ENCODE results near the gene SCART1.
"Not testable (repeated sequence)": the region's sequence is repeated elsewhere in the genome, so short reads cannot be mapped to it uniquely, and the experiment has no call there.

The SCART1 gene

DNA sequence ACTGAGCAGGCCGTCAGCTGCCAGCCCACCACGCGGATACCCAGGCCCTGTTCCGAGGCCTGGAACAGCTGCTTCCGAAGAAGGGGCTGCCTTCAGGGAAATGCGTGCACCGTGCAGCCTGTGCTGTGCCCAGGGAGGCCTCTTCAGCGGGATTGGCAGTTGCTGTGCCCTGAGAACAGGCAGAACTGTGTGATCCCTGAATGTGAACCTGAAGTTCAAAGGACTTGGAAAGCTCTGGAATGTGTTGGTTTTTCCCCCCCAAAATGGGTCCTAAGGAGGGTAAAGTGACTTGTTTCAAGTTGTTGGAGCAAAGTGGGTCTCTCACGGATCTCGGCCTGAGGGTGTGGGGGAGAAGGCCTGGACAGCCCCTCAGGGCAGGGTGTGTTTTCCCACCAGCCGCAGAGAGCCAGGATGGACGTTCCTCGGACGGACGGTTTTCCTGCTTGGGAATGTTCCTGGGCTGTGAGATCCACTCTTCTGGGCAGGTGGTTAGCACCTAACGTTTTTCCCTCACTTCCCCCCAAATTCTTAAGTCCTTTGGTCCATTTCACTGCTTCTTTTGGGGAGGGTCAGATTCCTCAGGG, 31.4 kb upstream of the SCART1 start:
- peaks cover 5% of the 10 kb centered on the region for H3K36me3 Mint-ChIP-seq
- H3K9me3 Mint-ChIP-seq = no peaks in the 10 kb centered on the region
- ATAC-seq (ENCODE audit: low read depth) (no peak), DNase-seq (ENCODE audit: low spot score in 2 of 2) (no peak)
- peaks cover 9% of the 10 kb centered on the region for H3K4me1 Mint-ChIP-seq
- no peaks in the 10 kb centered on the region for H3K27me3 Mint-ChIP-seq
- H3K27ac Mint-ChIP-seq = no peak overlapping the region
- H3K4me3 Mint-ChIP-seq = peak overlapping the region; percentile 64

DNA sequence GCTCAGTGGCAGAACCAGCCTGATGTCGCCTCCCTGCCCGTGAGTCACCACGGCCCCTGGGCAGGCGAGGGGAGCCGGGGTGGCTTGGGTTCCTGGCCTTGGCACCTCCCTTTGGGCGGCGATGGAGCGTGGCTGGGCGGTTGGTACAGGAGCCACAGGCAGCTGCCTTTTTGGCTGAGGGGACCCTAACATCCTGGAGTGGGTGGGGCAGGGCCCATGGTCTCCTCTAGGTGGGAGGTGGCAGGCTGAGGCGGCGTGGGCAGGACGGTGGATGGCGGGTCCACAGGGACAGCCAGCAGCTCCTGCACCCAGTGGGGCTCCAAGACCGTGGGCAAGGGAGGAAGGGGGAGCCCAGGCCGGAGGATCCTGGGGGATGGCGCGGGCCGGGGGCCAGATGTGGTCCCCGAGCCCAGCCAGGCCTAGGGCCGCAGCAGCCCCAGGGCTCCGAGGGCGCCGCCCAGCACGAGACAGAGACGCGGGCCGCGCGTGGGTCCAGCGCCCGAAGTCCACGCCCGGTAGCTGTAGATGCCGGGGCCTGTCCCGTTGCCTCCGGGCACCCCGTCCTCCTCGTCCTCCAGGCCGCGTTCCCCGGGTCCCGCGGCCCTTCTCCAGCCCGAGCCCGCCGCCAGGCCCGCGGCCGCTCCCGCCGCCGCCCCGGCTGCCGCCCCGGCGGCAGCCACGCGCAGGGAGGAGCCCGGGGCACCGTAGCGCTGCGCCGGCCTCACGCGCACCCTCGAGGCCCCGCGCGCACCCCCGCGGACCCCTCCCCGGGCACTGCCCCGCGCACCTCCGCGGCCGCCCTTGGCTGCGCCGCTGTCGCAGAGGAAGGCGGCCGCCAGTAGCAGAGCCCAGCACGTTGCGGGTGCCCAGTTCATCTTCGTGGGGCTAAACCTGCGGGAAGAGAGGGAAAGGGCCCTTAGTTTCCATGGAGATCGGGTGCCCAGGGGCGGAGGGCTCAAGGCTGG, 30.7 kb upstream of the SCART1 start:
- no peaks in the 10 kb centered on the region for H3K27me3 Mint-ChIP-seq

DNA sequence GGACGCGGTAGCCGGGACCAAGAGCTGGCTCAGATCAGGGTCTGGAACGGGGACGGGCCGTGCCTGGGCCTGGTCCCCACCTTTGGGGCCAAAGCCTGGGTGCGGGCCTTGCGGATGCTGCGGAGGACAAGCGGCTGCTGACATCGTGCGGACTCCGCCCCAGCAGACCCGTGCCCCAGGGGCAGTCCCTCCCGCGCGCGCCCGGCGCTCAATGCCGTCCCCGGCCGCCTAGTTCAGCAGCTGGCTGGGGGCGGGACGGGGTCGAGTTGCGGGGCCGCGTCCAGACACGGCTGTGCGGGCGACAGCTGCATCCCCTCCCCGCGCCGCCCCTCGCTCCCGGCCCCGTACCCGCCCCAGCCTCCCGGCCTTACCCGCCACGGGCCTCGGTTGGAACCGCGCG, 29.6 kb upstream of the SCART1 start:
- H3K9me3 Mint-ChIP-seq; H3K36me3 Mint-ChIP-seq; H3K27ac Mint-ChIP-seq; H3K4me1 Mint-ChIP-seq; DNase-seq (ENCODE audit: low spot score in 2 of 2); H3K4me3 Mint-ChIP-seq; H3K27me3 Mint-ChIP-seq: not testable (repeated sequence)
- ATAC-seq (ENCODE audit: low read depth) = peak; percentile 48

More for the DNA sequence above, 30.7 kb upstream of the SCART1 start:
- Mint-ChIP-seq H3K27ac (no peak overlapping the region), H3K36me3 (peaks cover 5% of the 10 kb centered on the region), H3K9me3 (no peaks in the 10 kb centered on the region), H3K4me3 (peak overlapping the region; percentile 77), H3K4me1 (peaks cover 9% of the 10 kb centered on the region)
- DNase-seq (ENCODE audit: low spot score in 2 of 2) (no peak), ATAC-seq (ENCODE audit: low read depth) (peak; percentile 67)

DNA sequence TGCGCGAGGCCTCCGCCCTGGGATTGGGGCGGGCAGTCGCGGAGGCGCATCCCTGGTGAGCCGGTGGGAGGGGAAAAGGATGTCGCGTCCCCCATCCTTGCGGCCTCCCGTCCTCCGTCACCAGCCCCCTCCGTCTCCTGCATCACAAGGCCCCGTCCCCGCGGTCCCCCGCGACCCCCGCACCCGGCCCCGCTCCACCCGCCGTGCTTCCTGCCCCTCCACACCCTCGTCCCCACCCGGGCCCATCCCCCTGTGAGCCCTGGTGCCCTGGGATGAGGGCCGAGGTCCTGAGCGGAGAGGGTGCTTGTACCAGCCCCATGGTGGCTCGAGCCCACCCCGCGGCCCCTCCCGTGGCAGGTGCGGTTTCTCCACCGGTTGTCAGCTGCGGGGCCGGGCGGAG, 29.1 kb upstream of the SCART1 start, which contains the start of gene SPRN:
Gene SPRN (minus strand): TSS at position 25 of the 400 bp plus-strand sequence. CDS start 944 bp downstream, outside the sequence.
- H3K9me3 Mint-ChIP-seq; H3K36me3 Mint-ChIP-seq; H3K27me3 Mint-ChIP-seq; DNase-seq (ENCODE audit: low spot score in 2 of 2); H3K27ac Mint-ChIP-seq; H3K4me1 Mint-ChIP-seq; ATAC-seq (ENCODE audit: low read depth): not testable (repeated sequence)
- peak within 1 kb of the TSS; percentile 77 for H3K4me3 Mint-ChIP-seq

DNA sequence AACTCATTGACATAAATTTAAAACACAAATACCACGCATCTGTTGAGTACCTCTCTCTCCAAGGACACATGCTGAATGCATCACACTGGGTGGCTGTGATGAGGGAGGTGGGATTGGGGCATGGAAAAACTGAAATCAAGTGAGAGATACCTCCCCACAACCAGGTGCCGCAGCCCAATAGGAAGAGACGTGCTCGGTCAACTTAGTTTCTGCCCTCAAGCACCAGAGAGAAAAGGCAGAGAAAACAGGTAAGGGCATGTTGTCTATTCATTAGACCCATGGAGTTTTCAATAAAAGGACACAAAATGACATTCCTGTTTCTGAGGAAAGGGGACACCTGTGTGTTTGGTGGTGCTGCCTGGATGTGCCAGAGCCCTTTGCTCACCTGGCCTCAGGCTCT, 24.2 kb upstream of the SCART1 start:
- H3K9me3 Mint-ChIP-seq; H3K4me1 Mint-ChIP-seq; H3K36me3 Mint-ChIP-seq; H3K4me3 Mint-ChIP-seq; H3K27me3 Mint-ChIP-seq; ATAC-seq (ENCODE audit: low read depth); H3K27ac Mint-ChIP-seq; DNase-seq (ENCODE audit: low spot score in 2 of 2): not testable (repeated sequence)

DNA sequence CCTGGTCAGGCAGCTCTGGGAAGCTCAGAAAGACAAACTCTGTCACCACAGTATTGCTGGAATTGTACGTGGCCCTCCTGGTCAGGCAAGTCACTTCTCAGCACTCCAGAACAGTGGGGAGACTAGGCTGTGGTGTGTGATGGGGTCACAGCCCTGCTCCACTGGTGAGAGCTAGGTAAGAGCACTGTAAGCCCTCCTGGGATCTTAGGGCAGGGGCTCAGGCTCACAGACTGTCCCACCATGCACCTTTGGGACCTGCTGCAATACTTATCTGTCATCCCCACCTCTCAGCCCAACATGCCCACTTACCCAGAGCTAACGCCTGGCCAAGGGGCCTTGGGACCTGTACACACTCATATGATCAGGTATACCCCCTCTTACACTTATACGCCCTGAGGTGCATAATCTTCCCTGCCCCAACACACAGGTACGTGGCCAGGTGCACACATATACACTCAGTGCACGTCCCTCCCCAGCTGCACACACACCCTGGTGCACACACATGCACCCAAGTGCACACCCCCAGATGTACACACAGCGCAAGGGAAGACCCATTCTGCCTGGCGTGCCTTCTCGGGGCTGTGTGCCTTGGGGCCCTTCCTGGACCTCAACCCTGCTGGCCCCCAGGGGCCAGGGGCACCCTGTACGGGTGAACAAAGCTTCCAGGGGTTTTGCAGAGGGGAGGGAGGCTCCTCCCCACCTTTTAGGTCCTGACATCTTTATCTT, 21.7 kb upstream of the SCART1 start:
- H3K4me3 Mint-ChIP-seq; H3K27ac Mint-ChIP-seq; DNase-seq (ENCODE audit: low spot score in 2 of 2); H3K9me3 Mint-ChIP-seq; H3K27me3 Mint-ChIP-seq; ATAC-seq (ENCODE audit: low read depth); H3K36me3 Mint-ChIP-seq; H3K4me1 Mint-ChIP-seq: not testable (repeated sequence)

DNA sequence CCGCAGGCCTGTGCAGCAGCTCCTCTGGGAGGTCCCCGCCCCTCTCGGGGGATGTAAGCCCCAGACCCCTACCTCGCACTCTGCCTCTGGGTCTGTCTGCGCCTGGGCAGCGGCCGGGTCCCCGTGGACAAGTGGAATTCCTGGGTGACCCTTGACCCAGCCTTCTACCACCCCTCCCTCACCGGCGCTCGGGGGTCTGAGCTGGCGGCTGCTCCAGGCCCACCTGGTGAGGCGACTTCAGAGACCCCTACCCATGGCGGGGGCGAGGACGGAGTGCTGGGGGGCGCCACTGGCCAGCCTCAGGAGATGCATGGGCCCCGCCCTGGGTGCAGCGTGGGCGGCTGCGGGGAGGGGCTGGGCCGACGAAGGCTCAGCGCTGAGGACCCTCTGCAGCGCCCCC, 21.0 kb upstream of the SCART1 start:
- not testable (repeated sequence) for H3K27me3 Mint-ChIP-seq; H3K36me3 Mint-ChIP-seq; H3K9me3 Mint-ChIP-seq; H3K4me1 Mint-ChIP-seq; ATAC-seq (ENCODE audit: low read depth); DNase-seq (ENCODE audit: low spot score in 2 of 2); H3K27ac Mint-ChIP-seq; H3K4me3 Mint-ChIP-seq

DNA sequence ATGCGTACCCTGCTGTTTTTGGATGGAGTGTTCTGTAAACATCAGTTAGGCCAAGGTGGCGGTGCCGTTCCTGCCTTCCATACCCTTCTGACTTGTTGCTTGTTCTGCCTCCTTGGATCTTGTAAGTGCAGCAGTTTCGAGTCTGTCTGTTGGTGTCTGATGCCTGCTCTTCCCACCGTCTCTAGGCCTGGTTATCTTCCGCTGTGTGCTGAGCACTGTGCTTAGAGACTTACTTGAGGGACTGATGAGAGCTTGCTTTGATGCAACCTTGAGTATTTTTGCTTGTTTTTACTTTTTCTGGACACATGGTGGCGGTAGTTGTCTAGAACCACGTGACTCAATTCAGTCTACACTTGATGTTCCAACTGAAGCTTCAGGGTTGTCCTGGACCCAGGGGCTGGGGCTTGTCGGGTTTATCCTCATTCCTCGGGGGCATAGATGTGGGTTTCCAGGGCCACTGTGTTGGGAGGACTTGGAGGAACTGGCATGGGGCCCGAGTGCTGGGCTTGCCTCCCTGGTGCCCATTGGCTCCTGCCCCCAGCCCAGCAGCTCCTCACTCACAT, 15.0 kb upstream of the SCART1 start:
- Mint-ChIP-seq H3K36me3 (peaks cover 5% of the 10 kb centered on the region), H3K9me3 (peaks cover 3% of the 10 kb centered on the region), H3K4me1 (peaks cover 9% of the 10 kb centered on the region), H3K27me3 (peaks cover 2% of the 10 kb centered on the region), H3K4me3 (no peak overlapping the region), H3K27ac (no peak overlapping the region)
- ATAC-seq (ENCODE audit: low read depth) = no peak
- DNase-seq (ENCODE audit: low spot score in 2 of 2) = no peak

DNA sequence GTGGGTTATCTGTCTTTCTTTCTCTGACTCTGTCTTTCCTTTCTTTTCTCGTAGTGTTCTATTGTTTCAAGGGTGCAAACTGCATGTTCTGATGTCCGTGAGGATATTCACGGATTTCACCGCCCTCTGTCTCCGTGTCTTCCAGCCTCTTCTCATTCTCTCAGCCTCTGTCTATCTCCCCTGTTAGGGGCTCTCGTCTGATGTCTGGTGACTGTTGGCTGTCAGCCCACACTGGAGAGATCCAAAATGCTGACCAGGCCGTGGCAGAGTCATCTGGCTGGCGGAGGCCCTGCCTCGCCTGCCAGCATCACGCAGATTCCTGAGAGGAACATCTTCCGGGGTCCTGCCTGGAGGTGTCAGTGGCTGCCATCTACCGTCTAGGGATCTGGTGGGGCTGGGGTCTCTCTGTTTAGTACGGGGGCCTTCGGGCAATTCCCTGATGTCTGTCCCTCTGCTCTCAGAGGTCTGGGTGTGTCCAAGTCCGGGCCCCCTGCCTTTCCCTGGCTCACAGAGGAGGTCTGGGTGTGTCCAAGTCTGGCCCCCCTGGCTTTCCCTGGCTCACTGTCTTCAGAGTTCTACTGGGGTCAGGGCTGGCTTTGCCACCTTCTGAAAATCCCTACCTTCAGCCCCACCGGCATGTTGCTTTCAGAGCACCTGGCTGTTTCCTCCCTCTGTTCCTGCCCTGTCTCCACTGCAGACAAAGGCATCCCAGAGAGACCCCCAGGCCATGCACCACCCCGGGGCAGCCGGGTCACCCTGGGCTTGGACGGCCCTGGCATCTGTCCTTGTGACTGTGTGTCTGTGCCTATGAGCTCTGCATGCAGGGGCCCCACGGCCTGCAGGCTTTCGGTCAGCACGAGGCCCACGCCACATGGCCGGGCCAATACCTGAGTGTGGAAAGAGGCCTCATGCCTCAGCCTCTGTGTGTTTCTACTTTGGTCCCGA, 14.0 kb upstream of the SCART1 start:
- Mint-ChIP-seq H3K4me3 (no peak overlapping the region), H3K27me3 (peaks cover 2% of the 10 kb centered on the region), H3K9me3 (peaks cover 3% of the 10 kb centered on the region), H3K36me3 (peaks cover 7% of the 10 kb centered on the region), H3K27ac (no peak overlapping the region), H3K4me1 (peaks cover 9% of the 10 kb centered on the region)
- DNase-seq (ENCODE audit: low spot score in 2 of 2) (no peak), ATAC-seq (ENCODE audit: low read depth) (no peak)

DNA sequence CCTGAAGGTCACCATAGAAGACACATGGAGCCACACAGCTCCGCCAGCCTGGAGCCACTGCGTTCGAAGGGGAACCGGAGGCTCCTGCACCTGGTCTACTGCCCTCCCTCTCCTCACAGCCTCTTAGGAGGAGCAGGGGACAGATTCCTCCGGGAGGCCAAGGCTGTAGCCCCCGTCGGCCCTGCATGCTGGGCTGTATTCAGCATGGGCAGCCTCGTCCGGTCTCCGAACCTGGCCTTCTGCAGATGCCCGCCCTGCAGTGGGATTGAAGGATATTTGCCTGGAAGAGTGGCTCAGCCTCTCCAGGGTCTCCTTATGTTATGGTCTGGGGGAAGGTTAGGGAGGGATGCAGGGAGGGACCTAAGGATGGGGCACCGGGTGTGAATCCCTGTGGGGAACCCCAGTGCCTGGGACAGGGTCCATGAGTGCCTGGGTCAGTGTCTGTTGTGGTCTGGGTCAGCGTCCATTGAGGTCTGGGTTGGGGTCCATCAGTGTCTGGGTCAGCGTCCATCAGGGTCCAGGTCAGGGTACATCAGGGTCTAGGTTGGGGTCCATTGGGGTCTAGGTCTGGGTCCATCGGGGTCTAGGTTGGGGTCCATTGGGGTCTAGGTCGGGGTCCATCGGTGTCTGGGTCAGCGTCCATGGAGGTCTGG, 13.0 kb upstream of the SCART1 start:
- Mint-ChIP-seq H3K9me3 (no peaks in the 10 kb centered on the region), H3K4me1 (peaks cover 9% of the 10 kb centered on the region), H3K27me3 (peaks cover 4% of the 10 kb centered on the region), H3K36me3 (peaks cover 10% of the 10 kb centered on the region), H3K27ac (no peak overlapping the region), H3K4me3 (no peak overlapping the region)
- DNase-seq (ENCODE audit: low spot score in 2 of 2) = no peak
- no peak for ATAC-seq (ENCODE audit: low read depth)

DNA sequence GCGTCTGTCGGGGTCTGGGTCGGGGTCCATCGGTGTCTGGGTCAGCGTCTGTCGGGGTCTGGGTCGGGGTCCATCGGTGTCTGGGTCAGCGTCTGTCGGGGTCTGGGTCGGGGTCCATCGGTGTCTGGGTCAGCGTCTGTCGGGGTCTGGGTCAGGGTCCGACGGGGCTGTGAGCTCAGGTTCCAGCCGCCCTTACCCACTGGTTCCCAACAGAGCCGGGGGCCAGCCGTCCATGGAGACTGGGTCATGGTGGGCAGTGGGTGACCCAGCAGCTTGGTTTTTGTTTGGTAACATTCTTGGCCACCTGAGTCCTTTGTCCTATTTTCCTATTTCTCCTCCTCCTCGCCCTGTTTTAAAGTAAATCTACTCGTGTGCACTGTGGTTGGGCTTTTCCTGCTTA, 12.4 kb upstream of the SCART1 start:
- H3K27me3 Mint-ChIP-seq; DNase-seq (ENCODE audit: low spot score in 2 of 2); H3K9me3 Mint-ChIP-seq; H3K27ac Mint-ChIP-seq; ATAC-seq (ENCODE audit: low read depth); H3K4me3 Mint-ChIP-seq; H3K4me1 Mint-ChIP-seq: not testable (repeated sequence)
- H3K36me3 Mint-ChIP-seq = peaks cover 10% of the 10 kb centered on the region

DNA sequence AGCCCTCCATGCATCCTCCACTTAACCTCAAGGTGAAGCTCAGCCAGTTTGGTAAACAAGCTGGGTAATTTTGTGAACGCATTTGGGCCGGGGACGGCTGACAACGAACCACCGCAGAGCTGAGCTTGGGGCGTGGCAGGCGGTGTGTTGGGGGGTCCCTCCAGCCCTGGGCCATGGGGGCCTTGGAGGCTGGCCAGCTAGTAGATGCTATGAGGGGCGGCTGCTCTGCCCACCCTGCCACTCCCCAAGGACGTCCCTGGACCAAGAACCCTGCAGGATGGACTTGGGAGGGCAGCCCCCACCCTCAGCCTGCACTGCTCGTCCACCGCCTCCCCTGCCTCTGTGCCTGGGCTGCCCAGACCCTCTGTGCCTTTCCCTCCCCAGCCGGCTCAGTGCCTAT, 12.0 kb upstream of the SCART1 start:
- peaks cover 3% of the 10 kb centered on the region for H3K9me3 Mint-ChIP-seq
- H3K36me3 Mint-ChIP-seq = peaks cover 13% of the 10 kb centered on the region
- H3K4me1 Mint-ChIP-seq = peaks cover 9% of the 10 kb centered on the region
- H3K27ac Mint-ChIP-seq = no peak overlapping the region
- DNase-seq (ENCODE audit: low spot score in 2 of 2) = no peak
- no peak for ATAC-seq (ENCODE audit: low read depth)
- H3K4me3 Mint-ChIP-seq = no peak overlapping the region
- H3K27me3 Mint-ChIP-seq = peaks cover 4% of the 10 kb centered on the region

Measured in memory B cell (primary cell).